HG02938 (cell line): ENCODE results near the gene OR4K1.
"Not testable (repeated sequence)": the region's sequence is repeated elsewhere in the genome, so short reads cannot be mapped to it uniquely, and the experiment has no call there.

Experiments
- ATAC-seq: cut with Tn5 transposase; IDR thresholded peaks from one replicate; pipeline ENCODE4 v1.9.1; 2021; ENCODE audit warnings: mild to moderate bottlenecking, moderate library complexity; ENCODE audit not compliant: unreplicated experiment

The OR4K1 gene

GRCh38 chr14:19930617-19931016, at the start of gene OR4K1:
Gene OR4K1 (plus strand): TSS chr14:19930917. CDS start chr14:19935667, 4,750 bp downstream.
- ATAC-seq, result no peak

GRCh38 chr14:19895282-19895681, 35.4 kb upstream of the OR4K1 start:
- no peak for ATAC-seq

- ATAC-seq, result no peak
These were observed 29.7 kb upstream of the OR4K1 start for GRCh38 chr14:19900999-19901398.

- no peak for ATAC-seq
These were observed 28.3 kb upstream of the OR4K1 start for GRCh38 chr14:19902409-19902808.

- no peak for ATAC-seq
These were observed 24.1 kb upstream of the OR4K1 start for GRCh38 chr14:19906665-19907064.

- no peak for ATAC-seq
These were observed 19.6 kb upstream of the OR4K1 start for GRCh38 chr14:19911114-19911513.

- no peak for ATAC-seq
These were observed 13.5 kb upstream of the OR4K1 start for GRCh38 chr14:19917243-19917642.

- no peak for ATAC-seq
These were observed 12.7 kb upstream of the OR4K1 start for GRCh38 chr14:19917955-19918518.

- ATAC-seq, result no peak
These were observed 12.0 kb upstream of the OR4K1 start for GRCh38 chr14:19918553-19919264.

- no peak for ATAC-seq
These were observed 10.6 kb upstream of the OR4K1 start, which contains the start of gene OR4K5 for GRCh38 chr14:19920021-19920657. Gene OR4K5 (plus strand): TSS chr14:19920607. CDS start chr14:19920607, 0 bp downstream.

- no peak for ATAC-seq
These were observed 11.0 kb downstream of the OR4K1 start for GRCh38 chr14:19941668-19942067.

GRCh38 chr14:19947413-19948090, 16.8 kb downstream of the OR4K1 start:
- ATAC-seq, result no peak

GRCh38 chr14:19949218-19949617, 18.5 kb downstream of the OR4K1 start:
- ATAC-seq, result no peak

- not testable (repeated sequence) for ATAC-seq
These were observed 39.0 kb downstream of the OR4K1 start for GRCh38 chr14:19969735-19970134.

- no peak for ATAC-seq
These were observed 44.1 kb downstream of the OR4K1 start for GRCh38 chr14:19974844-19975243.

- no peak for ATAC-seq
These were observed 44.6 kb downstream of the OR4K1 start, which contains the start of gene OR4K15 for GRCh38 chr14:19975291-19975690. Gene OR4K15 (plus strand): TSS chr14:19975591. CDS start chr14:19975591, 0 bp downstream.
